Ishikawa (cell line): ENCODE data around the gene PTPRN2.

ENCODE experiments used
- CEBPB ChIP-seq: IDR thresholded peaks from 2 replicates; pipeline ENCODE4 v1.6.1; 2012
- CREB1 ChIP-seq: IDR thresholded peaks from 2 replicates; pipeline ENCODE4 v1.6.1; 2012; ENCODE audit warnings: low read depth
- EGR1 ChIP-seq: IDR thresholded peaks from 2 replicates; pipeline ENCODE4 v1.6.1; 2012
- EP300 ChIP-seq: IDR thresholded peaks from 2 replicates; pipeline ENCODE4 v1.6.1; 2012; ENCODE audit warnings: borderline replicate concordance
- FOXM1 ChIP-seq: IDR thresholded peaks from 2 replicates; pipeline ENCODE4 v1.6.1; 2012; ENCODE audit warnings: low read depth, borderline replicate concordance
- NFIC ChIP-seq: IDR thresholded peaks from 2 replicates; pipeline ENCODE4 v1.6.1; 2012
- RAD21 ChIP-seq: IDR thresholded peaks from 2 replicates; pipeline ENCODE4 v1.6.1; 2012; ENCODE audit warnings: low read depth
- REST ChIP-seq: IDR thresholded peaks from 2 replicates; pipeline ENCODE4 v1.6.1; 2012; ENCODE audit warnings: low read depth, mild to moderate bottlenecking
- TAF1 ChIP-seq: IDR thresholded peaks from 2 replicates; pipeline ENCODE4 v1.6.1; 2012; ENCODE audit warnings: low read depth, mild to moderate bottlenecking
- TCF12 ChIP-seq: IDR thresholded peaks from 2 replicates; pipeline ENCODE4 v1.6.1; 2012; ENCODE audit warnings: low read depth
- TEAD4 ChIP-seq: IDR thresholded peaks from 2 replicates; pipeline ENCODE4 v1.6.1; 2012
- YY1 ChIP-seq: IDR thresholded peaks from 2 replicates; pipeline ENCODE4 v1.6.1; 2012; ENCODE audit warnings: low read depth
- ZBTB7A ChIP-seq: IDR thresholded peaks from 2 replicates; pipeline ENCODE4 v1.6.1; 2012; ENCODE audit warnings: low read depth
- TF ChIP-seq, protein P1 (sequence below): IDR thresholded peaks from 2 replicates; pipeline ENCODE4 v1.6.1; 2012
- TF ChIP-seq, protein P2 (sequence below): IDR thresholded peaks from 2 replicates; pipeline ENCODE4 v1.6.1; 2012

Gene PTPRN2

DNA sequence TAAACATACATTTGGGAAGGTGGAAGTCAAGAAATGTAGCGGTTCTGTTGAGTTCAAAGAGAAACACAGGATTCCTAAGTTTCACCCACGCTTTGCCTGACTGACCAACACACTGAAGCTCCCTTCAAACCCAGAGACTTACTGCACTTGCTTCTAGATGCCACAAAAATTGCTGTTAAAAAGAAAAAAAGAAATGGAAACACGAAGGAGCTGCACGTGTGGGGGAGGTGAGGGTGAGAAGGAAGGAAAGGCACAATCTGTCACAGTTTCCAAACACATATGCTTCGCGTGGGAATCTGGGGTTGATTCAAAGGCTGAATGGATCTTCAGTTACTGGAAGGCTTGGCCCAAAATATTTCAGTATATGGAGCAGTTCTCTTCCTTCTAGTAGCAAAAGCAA is 755.2 kb downstream of the PTPRN2 start:
- TF ChIP-seq CEBPB (no peak), NFIC (no peak), TAF1 (no peak), ZBTB7A (no peak)

- TF ChIP-seq FOXM1 (no peak), EP300 (no peak), YY1 (no peak), TEAD4 (no peak), REST (no peak), TAF1 (no peak), EGR1 (no peak), ZBTB7A (no peak), TCF12 (no peak), NFIC (no peak), CREB1 (no peak), RAD21 (no peak)
These were observed 755.6 kb downstream of the PTPRN2 start for GRCh38 chr7:157832006-157832405.

DNA sequence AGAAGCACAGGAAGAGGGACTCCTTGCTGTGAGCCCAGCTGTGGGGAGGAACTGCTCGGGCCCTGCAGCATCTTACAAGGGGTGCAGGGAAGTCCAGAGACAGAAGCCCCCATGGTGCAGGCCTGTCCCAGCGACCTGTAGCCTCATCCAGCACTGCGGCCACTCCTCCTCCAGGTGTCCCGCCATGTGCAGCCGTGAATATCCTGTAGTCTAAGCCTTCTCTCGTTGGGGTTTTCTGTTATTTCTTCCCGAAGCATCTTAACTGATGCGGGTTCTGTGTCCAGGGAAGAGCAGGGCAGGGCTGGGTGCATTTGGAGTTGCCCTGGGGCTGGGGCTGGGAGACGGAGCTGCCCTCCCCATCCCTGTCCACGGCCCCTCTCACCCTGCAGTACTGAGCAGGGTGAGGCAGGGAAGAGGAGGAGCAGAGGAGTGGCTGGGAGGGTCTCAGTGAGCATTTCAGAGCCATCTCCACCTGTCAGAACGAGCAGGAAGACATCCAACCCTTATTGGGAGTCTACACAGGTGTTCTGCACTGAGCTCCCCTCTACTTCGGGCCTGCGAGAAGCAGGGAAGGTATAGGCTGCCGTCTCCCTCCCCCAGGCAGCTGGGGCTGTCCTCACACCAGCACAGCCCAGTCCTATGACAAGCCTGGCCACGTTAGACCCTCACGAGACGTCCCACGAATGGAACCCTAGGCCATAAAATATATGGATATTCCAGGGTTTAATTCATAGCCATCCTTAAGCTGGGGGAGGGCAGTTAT is 756.3 kb downstream of the PTPRN2 start:
- no peak for TF ChIP-seq REST
- TF ChIP-seq, protein P1, sequence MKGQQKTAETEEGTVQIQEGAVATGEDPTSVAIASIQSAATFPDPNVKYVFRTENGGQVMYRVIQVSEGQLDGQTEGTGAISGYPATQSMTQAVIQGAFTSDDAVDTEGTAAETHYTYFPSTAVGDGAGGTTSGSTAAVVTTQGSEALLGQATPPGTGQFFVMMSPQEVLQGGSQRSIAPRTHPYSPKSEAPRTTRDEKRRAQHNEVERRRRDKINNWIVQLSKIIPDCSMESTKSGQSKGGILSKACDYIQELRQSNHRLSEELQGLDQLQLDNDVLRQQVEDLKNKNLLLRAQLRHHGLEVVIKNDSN, result no peak
- TF ChIP-seq, protein P2, sequence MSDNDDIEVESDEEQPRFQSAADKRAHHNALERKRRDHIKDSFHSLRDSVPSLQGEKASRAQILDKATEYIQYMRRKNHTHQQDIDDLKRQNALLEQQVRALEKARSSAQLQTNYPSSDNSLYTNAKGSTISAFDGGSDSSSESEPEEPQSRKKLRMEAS, result no peak
- TF ChIP-seq CREB1, result no peak
- no peak for TF ChIP-seq ZBTB7A
- TF ChIP-seq YY1, result no peak

DNA sequence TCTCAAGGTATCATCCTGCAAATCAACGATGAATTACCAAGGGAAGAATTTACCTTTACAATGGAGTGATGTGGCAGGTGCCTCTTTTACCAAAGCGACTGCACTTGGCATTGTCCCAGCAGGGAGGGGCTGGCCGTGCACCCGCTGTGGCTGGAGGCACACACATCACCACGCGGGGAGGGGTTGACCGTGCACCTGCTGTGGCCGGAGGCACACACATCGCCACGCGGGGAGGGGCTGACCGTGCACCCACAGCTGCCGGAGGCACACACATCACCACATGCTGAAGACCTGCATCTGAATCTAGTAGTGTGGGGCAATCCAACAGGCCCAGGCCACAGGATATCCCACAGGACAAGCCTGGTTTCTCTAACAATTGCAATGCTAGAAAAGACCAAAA is 757.3 kb downstream of the PTPRN2 start:
- TF ChIP-seq TEAD4, result no peak
- TF ChIP-seq, protein P2, result no peak
- TF ChIP-seq YY1, result no peak
- TF ChIP-seq NFIC, result no peak
- no peak for TF ChIP-seq REST
- no peak for TF ChIP-seq RAD21
- TF ChIP-seq ZBTB7A, result no peak

DNA sequence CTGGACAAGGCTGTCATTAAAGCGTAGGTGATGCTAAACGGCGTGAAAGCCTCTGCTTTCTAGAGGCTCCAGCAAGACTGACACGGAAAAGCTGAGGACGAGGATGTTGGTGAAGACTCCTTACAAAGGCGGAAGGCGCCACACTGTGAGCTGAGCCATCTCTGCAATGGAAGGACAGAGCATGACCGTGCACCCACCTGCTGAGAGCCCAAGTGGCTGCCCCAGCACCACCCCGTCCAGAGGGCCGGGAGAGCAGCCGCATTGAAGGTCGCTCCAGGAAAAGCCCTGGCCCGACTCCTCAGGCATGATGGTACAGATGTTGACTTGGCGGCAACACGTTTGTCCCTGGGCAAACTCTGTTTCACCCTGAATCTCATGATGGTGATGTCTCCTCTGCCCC is 758.1 kb downstream of the PTPRN2 start:
- TF ChIP-seq CEBPB (no peak), EGR1 (no peak), TAF1 (no peak), YY1 (no peak), TEAD4 (no peak), CREB1 (no peak), TCF12 (no peak), NFIC (no peak), EP300 (no peak), ZBTB7A (no peak), RAD21 (no peak), REST (no peak)
- TF ChIP-seq, protein P2, result no peak
- TF ChIP-seq, protein P1, result no peak
